GM12873 (cell line): ENCODE data around the gene PITRM1.

ENCODE experiments used
- TF ChIP-seq, protein P1 (sequence below): IDR thresholded peaks from 2 replicates; pipeline ENCODE4 v1.5.1; 2012; ENCODE audit warnings: low read depth, mild to moderate bottlenecking, moderate library complexity, low read length, control low read depth; ENCODE audit not compliant: insufficient read depth; ENCODE audit errors: missing control alignments

The PITRM1 gene

DNA sequence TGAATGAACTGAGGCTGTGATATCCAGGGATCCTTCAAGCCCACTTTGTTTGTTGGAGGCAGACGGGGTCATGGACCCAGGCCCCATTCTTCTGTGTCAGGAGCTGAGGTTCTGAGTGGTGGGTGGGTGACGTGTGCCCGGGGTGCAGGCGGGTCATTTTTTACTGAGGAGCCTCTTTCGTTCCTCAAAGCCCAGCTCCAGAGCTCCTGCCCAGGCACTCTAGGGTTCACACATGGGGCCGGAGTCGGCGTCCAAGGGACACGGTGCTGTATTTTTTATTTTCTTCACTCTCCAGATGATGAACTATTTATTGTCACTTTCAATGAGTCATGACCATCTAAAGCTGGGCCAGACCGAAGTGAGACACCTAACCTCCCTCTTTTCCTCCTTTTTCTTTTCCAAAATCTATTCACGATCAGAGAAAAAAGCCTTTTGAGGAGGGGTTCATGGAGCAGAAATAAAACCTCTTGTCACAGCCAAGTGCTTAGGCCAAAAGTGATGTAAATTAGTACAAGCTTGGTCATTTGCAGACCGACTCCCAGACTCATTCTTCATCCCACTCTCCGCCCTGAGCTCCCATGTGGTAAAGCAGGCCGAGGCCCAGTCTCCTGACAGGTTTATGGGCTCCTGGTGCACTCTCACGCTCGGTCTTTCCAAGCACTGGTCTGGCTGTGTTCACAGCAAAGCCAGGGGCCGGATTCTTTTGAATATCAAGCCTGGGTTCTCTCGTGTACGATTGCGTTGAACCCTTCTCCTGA lies 41.4 kb upstream of the PITRM1 start:
- TF ChIP-seq, protein P1, sequence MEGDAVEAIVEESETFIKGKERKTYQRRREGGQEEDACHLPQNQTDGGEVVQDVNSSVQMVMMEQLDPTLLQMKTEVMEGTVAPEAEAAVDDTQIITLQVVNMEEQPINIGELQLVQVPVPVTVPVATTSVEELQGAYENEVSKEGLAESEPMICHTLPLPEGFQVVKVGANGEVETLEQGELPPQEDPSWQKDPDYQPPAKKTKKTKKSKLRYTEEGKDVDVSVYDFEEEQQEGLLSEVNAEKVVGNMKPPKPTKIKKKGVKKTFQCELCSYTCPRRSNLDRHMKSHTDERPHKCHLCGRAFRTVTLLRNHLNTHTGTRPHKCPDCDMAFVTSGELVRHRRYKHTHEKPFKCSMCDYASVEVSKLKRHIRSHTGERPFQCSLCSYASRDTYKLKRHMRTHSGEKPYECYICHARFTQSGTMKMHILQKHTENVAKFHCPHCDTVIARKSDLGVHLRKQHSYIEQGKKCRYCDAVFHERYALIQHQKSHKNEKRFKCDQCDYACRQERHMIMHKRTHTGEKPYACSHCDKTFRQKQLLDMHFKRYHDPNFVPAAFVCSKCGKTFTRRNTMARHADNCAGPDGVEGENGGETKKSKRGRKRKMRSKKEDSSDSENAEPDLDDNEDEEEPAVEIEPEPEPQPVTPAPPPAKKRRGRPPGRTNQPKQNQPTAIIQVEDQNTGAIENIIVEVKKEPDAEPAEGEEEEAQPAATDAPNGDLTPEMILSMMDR: no peak

GRCh38 chr10:3213208-3213607 lies 40.6 kb upstream of the PITRM1 start:
- TF ChIP-seq, protein P1: no peak

GRCh38 chr10:3210251-3210877 lies 37.8 kb upstream of the PITRM1 start:
- TF ChIP-seq, protein P1: no peak

DNA sequence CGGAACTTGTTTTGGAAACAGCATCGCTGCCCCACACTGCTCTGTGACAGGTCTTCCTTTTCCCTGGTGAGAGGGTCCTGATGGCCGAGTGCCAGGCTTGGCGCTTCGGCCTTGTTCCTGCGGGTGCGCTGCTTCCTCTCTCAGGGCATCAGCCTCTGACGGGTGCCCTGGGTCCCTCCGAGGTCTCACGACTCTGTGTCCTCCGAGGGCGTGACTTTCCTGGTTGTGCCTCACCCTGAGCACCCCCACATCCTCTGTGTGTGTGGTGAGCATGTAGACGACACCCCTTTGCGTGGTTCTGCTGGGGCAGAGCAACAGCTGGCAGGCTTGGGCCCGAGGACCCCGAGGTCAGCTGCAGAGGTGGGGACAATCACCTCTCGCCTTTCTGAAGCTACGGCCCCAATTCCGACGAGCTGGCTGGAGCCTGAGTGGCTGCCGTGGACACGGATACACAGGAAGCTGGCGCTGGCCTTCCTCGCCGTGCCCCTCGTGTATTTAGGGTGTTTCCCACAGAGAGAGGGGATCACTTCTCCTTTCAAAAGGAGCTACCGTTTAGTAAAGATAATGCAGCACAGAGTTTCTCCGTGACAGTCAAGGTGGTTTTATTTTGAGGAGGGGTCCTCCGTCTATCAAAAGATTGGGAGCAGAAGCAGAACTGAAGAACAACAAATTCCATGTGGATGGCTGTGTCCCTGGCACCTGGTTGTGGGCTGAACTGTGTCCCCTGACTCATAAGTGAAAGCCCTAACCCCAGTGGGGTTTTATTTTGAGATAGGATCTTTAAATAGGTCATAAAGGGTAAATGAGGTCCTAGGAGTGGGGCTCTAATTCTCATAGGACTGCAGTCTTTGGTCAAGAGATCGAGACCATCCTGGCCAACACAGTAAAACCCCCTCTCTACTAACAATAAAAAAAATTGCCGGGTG lies 36.2 kb upstream of the PITRM1 start:
- TF ChIP-seq, protein P1: no peak

GRCh38 chr10:3207351-3207750 lies 34.8 kb upstream of the PITRM1 start:
- TF ChIP-seq, protein P1: no peak

DNA sequence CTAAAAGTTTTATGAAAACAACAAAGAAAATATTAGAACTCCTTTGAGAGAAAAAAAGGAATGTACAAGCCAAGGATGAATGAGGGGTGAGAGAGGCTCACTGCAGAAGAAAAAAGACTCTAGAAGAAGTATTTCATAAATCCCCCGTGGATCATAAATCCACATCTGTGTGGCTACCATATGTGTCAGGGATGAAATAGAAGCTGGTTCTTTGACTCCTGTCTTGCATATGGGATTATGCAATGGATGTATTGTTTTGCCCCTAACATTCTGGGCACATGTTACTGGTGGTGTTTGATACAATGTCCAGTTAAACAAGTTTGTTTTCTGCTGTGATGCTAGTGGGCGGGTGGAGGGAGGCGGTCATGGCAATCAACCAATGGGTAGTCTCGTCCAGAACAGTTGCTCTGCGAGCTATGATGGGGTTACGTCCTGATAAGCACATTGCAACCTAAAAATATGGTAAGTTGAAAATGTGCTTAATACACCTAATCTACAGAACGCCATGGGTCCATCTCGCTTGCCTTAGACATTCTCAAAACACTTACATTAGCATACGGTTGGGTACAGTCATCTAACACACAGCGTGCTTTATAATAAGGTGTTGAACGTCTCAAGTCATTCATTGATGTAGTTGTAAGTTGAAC lies 34.1 kb upstream of the PITRM1 start:
- TF ChIP-seq, protein P1: no peak
